GM21737 (cell line): ENCODE data around the gene PDK1.
A peak's percentile ranks its signal among the peaks of the same experiment; 100 is the strongest.
"Not testable (repeated sequence)": the region's sequence is repeated elsewhere in the genome, so short reads cannot be mapped to it uniquely, and the experiment has no call there.

Experiments
- ATAC-seq: cut with Tn5 transposase; IDR thresholded peaks from one replicate; pipeline ENCODE4 v1.9.1; 2021; ENCODE audit warnings: mild to moderate bottlenecking, moderate library complexity; ENCODE audit not compliant: unreplicated experiment

Gene PDK1

GRCh38 chr2:172552547-172553291, 3.2 kb upstream of the PDK1 start:
- ATAC-seq, result no peak

GRCh38 chr2:172554352-172555271, 1.3 kb upstream of the PDK1 start:
- ATAC-seq, result no peak

- ATAC-seq, result no peak
These were observed 693 bp upstream of the PDK1 start for GRCh38 chr2:172555272-172555521.

- peak; percentile 69 for ATAC-seq
These were observed 569 bp downstream of the PDK1 start for GRCh38 chr2:172556284-172557033.

- no peak for ATAC-seq
These were observed 2.5 kb downstream of the PDK1 start for GRCh38 chr2:172558372-172558771.

GRCh38 chr2:172560721-172561120, 4.8 kb downstream of the PDK1 start:
- ATAC-seq, result no peak

- ATAC-seq, result no peak
These were observed 5.4 kb downstream of the PDK1 start for GRCh38 chr2:172561270-172561669.

GRCh38 chr2:172562298-172562697, 6.4 kb downstream of the PDK1 start:
- no peak for ATAC-seq

- ATAC-seq, result no peak
These were observed 8.5 kb downstream of the PDK1 start for GRCh38 chr2:172564376-172564775.

GRCh38 chr2:172571245-172571644, 15.4 kb downstream of the PDK1 start:
- no peak for ATAC-seq

GRCh38 chr2:172572981-172573380, 17.1 kb downstream of the PDK1 start:
- no peak for ATAC-seq

GRCh38 chr2:172574965-172575364, 19.1 kb downstream of the PDK1 start:
- no peak for ATAC-seq

GRCh38 chr2:172578054-172578453, 22.2 kb downstream of the PDK1 start:
- no peak for ATAC-seq

- no peak for ATAC-seq
These were observed 23.1 kb downstream of the PDK1 start for GRCh38 chr2:172578860-172579512.

- ATAC-seq, result no peak
These were observed 24.7 kb downstream of the PDK1 start for GRCh38 chr2:172580544-172580943.

GRCh38 chr2:172582656-172583055, 26.8 kb downstream of the PDK1 start:
- ATAC-seq, result no peak

GRCh38 chr2:172586245-172586891, 30.5 kb downstream of the PDK1 start:
- ATAC-seq, result no peak

- ATAC-seq, result not testable (repeated sequence)
These were observed 31.3 kb downstream of the PDK1 start for GRCh38 chr2:172587231-172587630.

GRCh38 chr2:172588931-172589330, 33.0 kb downstream of the PDK1 start:
- no peak for ATAC-seq

- not testable (repeated sequence) for ATAC-seq
These were observed 35.5 kb downstream of the PDK1 start for GRCh38 chr2:172591386-172591785.

GRCh38 chr2:172592190-172592589, 36.3 kb downstream of the PDK1 start:
- ATAC-seq, result not testable (repeated sequence)
